H1 (cell line): ENCODE data around the gene GRIK4. TPM values are rescaled to one million over a fixed set of nuclear protein-coding genes. Genes with fewer than 3 reads are reported as not detected.

ENCODE experiments used
- CBX8 ChIP-seq: fragments of 300-800, 300-1000 bp; sonication (generic); IDR thresholded peaks from 2 replicates; pipeline ENCODE4 v1.7.1; 2016; ENCODE audit warnings: low read depth, low read length, borderline replicate concordance
- CREB1 ChIP-seq: IDR thresholded peaks from 2 replicates; pipeline ENCODE4 v1.6.1; 2012; ENCODE audit warnings: inconsistent platforms
- KDM1A ChIP-seq: fragments of 200-600, 300-600 bp; sonication (generic); IDR thresholded peaks from 2 replicates; pipeline ENCODE4 v1.7.1; 2016; ENCODE audit warnings: mild to moderate bottlenecking, low read length, borderline replicate concordance
- KDM4A ChIP-seq: IDR thresholded peaks from one replicate; pipeline ENCODE4 v1.7.1; 2012; ENCODE audit warnings: low read depth, mild to moderate bottlenecking, moderate library complexity, low read length, inconsistent platforms; ENCODE audit not compliant: severe bottlenecking
- KDM5A ChIP-seq: fragments of 200-600 bp; IDR thresholded peaks from 2 replicates; pipeline ENCODE4 v1.7.1; 2012; ENCODE audit warnings: mild to moderate bottlenecking, low read length, inconsistent platforms, mixed read lengths
- MAFK ChIP-seq: IDR thresholded peaks from 2 replicates; pipeline ENCODE4 v1.6.1; 2012; ENCODE audit warnings: low read depth, mild to moderate bottlenecking, improper control_type of control experiment, low read length
- POLR2AphosphoS5 ChIP-seq: IDR thresholded peaks from 2 replicates; pipeline ENCODE4 v1.6.1; 2011; ENCODE audit warnings: low read depth, low read length
- SP1 ChIP-seq: IDR thresholded peaks from 2 replicates; pipeline ENCODE4 v1.6.1; 2011; ENCODE audit warnings: low read depth, low read length
- SP4 ChIP-seq: IDR thresholded peaks from 2 replicates; pipeline ENCODE4 v1.6.1; 2012; ENCODE audit warnings: low read length, inconsistent platforms
- polyA plus RNA-seq, 7 experiments: library from polyadenylated mRNA; depleted of rRNA in 3 of 7; stranded (reverse) in 5 of 7; unstranded in 2 of 7; fragments of >200 nt in 5 of 7; fragments of 200-250 nt in 2 of 7; gene quantifications; 1 replicate in 5 of 7; 2 replicates in 1 of 7; 4 replicates in 1 of 7; pipeline versions ENCODE4 v1.2.1 to v1.2.3, GENCODE V29; 2011 to 2013; ENCODE audit warnings: missing spikeins in 2 of 7, mixed read lengths in 2 of 7
- total RNA-seq: library from RNA; stranded (reverse); fragmentation: NEBNext Ultra II Directional; extraction: Animal tissue kit (Norgen Biotek cat#: 25700); gene quantifications from 2 replicates; pipeline ENCODE4 v1.2.1, GENCODE V29; 2021
- TF ChIP-seq, protein P1 (sequence below): fragments of 300-600 bp; sonication (generic); IDR thresholded peaks from 2 replicates; pipeline ENCODE4 v1.7.1; 2012; ENCODE audit warnings: low read length, moderate library complexity, mild to moderate bottlenecking, inconsistent platforms; ENCODE audit not compliant: insufficient replicate concordance
- TF ChIP-seq, protein P2 (sequence below): IDR thresholded peaks from 2 replicates; pipeline ENCODE4 v1.6.1; 2011; ENCODE audit warnings: low read length, improper control_type of control experiment

The GRIK4 gene
- total and polyA plus RNA-seq, 2 of the 8 experiments (the other 6 are each of a cell fraction or from before 2014, with no cell fraction given) = 1.2 to 2.9 TPM

DNA sequence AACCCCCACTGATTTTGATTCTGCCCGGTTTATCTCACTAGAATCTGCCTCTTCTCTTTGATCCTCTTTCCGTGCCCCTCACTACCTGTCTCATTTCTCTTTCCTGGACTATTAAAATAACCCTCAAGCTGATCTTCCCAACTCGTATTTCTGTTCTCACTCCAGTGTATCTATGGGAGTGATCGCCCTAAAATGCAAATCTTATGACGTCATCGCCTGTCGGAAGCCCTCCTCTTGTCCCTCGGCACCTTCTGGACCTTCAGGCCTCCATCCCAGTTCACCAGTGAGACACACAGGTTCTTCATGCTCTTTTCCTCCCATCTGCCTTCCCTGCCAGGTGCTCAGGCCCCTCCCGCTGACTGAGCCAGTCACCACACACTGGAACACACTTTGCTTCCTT lies 277.8 kb downstream of the GRIK4 start (continued):
- TF ChIP-seq, protein P1, sequence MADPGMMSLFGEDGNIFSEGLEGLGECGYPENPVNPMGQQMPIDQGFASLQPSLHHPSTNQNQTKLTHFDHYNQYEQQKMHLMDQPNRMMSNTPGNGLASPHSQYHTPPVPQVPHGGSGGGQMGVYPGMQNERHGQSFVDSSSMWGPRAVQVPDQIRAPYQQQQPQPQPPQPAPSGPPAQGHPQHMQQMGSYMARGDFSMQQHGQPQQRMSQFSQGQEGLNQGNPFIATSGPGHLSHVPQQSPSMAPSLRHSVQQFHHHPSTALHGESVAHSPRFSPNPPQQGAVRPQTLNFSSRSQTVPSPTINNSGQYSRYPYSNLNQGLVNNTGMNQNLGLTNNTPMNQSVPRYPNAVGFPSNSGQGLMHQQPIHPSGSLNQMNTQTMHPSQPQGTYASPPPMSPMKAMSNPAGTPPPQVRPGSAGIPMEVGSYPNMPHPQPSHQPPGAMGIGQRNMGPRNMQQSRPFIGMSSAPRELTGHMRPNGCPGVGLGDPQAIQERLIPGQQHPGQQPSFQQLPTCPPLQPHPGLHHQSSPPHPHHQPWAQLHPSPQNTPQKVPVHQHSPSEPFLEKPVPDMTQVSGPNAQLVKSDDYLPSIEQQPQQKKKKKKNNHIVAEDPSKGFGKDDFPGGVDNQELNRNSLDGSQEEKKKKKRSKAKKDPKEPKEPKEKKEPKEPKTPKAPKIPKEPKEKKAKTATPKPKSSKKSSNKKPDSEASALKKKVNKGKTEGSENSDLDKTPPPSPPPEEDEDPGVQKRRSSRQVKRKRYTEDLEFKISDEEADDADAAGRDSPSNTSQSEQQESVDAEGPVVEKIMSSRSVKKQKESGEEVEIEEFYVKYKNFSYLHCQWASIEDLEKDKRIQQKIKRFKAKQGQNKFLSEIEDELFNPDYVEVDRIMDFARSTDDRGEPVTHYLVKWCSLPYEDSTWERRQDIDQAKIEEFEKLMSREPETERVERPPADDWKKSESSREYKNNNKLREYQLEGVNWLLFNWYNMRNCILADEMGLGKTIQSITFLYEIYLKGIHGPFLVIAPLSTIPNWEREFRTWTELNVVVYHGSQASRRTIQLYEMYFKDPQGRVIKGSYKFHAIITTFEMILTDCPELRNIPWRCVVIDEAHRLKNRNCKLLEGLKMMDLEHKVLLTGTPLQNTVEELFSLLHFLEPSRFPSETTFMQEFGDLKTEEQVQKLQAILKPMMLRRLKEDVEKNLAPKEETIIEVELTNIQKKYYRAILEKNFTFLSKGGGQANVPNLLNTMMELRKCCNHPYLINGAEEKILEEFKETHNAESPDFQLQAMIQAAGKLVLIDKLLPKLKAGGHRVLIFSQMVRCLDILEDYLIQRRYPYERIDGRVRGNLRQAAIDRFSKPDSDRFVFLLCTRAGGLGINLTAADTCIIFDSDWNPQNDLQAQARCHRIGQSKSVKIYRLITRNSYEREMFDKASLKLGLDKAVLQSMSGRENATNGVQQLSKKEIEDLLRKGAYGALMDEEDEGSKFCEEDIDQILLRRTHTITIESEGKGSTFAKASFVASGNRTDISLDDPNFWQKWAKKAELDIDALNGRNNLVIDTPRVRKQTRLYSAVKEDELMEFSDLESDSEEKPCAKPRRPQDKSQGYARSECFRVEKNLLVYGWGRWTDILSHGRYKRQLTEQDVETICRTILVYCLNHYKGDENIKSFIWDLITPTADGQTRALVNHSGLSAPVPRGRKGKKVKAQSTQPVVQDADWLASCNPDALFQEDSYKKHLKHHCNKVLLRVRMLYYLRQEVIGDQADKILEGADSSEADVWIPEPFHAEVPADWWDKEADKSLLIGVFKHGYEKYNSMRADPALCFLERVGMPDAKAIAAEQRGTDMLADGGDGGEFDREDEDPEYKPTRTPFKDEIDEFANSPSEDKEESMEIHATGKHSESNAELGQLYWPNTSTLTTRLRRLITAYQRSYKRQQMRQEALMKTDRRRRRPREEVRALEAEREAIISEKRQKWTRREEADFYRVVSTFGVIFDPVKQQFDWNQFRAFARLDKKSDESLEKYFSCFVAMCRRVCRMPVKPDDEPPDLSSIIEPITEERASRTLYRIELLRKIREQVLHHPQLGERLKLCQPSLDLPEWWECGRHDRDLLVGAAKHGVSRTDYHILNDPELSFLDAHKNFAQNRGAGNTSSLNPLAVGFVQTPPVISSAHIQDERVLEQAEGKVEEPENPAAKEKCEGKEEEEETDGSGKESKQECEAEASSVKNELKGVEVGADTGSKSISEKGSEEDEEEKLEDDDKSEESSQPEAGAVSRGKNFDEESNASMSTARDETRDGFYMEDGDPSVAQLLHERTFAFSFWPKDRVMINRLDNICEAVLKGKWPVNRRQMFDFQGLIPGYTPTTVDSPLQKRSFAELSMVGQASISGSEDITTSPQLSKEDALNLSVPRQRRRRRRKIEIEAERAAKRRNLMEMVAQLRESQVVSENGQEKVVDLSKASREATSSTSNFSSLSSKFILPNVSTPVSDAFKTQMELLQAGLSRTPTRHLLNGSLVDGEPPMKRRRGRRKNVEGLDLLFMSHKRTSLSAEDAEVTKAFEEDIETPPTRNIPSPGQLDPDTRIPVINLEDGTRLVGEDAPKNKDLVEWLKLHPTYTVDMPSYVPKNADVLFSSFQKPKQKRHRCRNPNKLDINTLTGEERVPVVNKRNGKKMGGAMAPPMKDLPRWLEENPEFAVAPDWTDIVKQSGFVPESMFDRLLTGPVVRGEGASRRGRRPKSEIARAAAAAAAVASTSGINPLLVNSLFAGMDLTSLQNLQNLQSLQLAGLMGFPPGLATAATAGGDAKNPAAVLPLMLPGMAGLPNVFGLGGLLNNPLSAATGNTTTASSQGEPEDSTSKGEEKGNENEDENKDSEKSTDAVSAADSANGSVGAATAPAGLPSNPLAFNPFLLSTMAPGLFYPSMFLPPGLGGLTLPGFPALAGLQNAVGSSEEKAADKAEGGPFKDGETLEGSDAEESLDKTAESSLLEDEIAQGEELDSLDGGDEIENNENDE = no peak
- TF ChIP-seq KDM1A (no peak), CREB1 (no peak), POLR2AphosphoS5 (no peak), KDM4A (no peak), SP1 (no peak), CBX8 (no peak), KDM5A (no peak), MAFK (no peak), SP4 (no peak)
- TF ChIP-seq, protein P2, sequence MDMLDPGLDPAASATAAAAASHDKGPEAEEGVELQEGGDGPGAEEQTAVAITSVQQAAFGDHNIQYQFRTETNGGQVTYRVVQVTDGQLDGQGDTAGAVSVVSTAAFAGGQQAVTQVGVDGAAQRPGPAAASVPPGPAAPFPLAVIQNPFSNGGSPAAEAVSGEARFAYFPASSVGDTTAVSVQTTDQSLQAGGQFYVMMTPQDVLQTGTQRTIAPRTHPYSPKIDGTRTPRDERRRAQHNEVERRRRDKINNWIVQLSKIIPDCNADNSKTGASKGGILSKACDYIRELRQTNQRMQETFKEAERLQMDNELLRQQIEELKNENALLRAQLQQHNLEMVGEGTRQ = no peak
